GM18873 (cell line): ENCODE measurements around the gene SPINK9.
"Not testable (repeated sequence)": the region's sequence is repeated elsewhere in the genome, so short reads cannot be mapped to it uniquely, and the experiment has no call there.

Source experiments
- ATAC-seq: cut with Tn5 transposase; IDR thresholded peaks from one replicate; pipeline ENCODE4 v1.9.1; 2021; ENCODE audit warnings: mild to moderate bottlenecking, moderate library complexity, moderate number of reproducible peaks; ENCODE audit not compliant: unreplicated experiment, low FRiP score

The SPINK9 gene

GRCh38 chr5:148335259-148335658, at the start of gene SPINK9:
Gene SPINK9, plus strand, starts transcription at chr5:148335559. Its CDS starts 55 bp downstream, at chr5:148335614.
- no peak for ATAC-seq

GRCh38 chr5:148290271-148291195, 44.8 kb upstream of the SPINK9 start:
- no peak for ATAC-seq

- ATAC-seq, result no peak
These were observed 37.6 kb upstream of the SPINK9 start for GRCh38 chr5:148297731-148298130.

GRCh38 chr5:148306446-148306845, 28.9 kb upstream of the SPINK9 start:
- no peak for ATAC-seq

GRCh38 chr5:148309019-148309418, 26.3 kb upstream of the SPINK9 start:
- ATAC-seq, result no peak

- no peak for ATAC-seq
These were observed 25.6 kb upstream of the SPINK9 start for GRCh38 chr5:148309746-148310145.

- no peak for ATAC-seq
These were observed 23.9 kb upstream of the SPINK9 start for GRCh38 chr5:148311484-148311883.

GRCh38 chr5:148312153-148312552, 23.2 kb upstream of the SPINK9 start, which contains the start of gene SPINK7:
Gene SPINK7, plus strand, starts transcription at chr5:148312423. Its CDS starts 61 bp downstream, at chr5:148312484.
- no peak for ATAC-seq

GRCh38 chr5:148314187-148314586, 21.2 kb upstream of the SPINK9 start:
- no peak for ATAC-seq

GRCh38 chr5:148314731-148315130, 20.6 kb upstream of the SPINK9 start:
- no peak for ATAC-seq

GRCh38 chr5:148320011-148320963, 15.1 kb upstream of the SPINK9 start:
- not testable (repeated sequence) for ATAC-seq

GRCh38 chr5:148333262-148333849, 2.0 kb upstream of the SPINK9 start:
- ATAC-seq, result no peak

GRCh38 chr5:148336704-148337435, 1.5 kb downstream of the SPINK9 start:
- peak; percentile 64 for ATAC-seq

GRCh38 chr5:148342371-148343045, 7.1 kb downstream of the SPINK9 start:
- ATAC-seq, result no peak

GRCh38 chr5:148343046-148343407, 7.7 kb downstream of the SPINK9 start:
- ATAC-seq, result no peak

- no peak for ATAC-seq
These were observed 8.5 kb downstream of the SPINK9 start for GRCh38 chr5:148343603-148344487.

GRCh38 chr5:148347706-148348105, 12.3 kb downstream of the SPINK9 start:
- no peak for ATAC-seq

- no peak for ATAC-seq
These were observed 17.3 kb downstream of the SPINK9 start for GRCh38 chr5:148352696-148353095.
